BE2C (cell line): ENCODE results near the gene GAL3ST3.
A peak's percentile ranks its signal among the peaks of the same experiment; 100 is the strongest.
"Not testable (repeated sequence)": the region's sequence is repeated elsewhere in the genome, so short reads cannot be mapped to it uniquely, and the experiment has no call there.

Source experiments
- DNase-seq: peaks from one replicate; pipeline ENCODE4 v3.0.0-alpha.2; 2020
- H3K27me3 ChIP-seq: fragments of 250-450 bp; sonication (Bioruptor Pico); 2 replicates; pipeline ENCODE4 v1.5.1; 2020; ENCODE audit warnings: mild to moderate bottlenecking
- H3K36me3 ChIP-seq: fragments of 250-450 bp; sonication (Bioruptor Pico); 2 replicates; pipeline ENCODE4 v1.5.1; 2020; ENCODE audit warnings: mild to moderate bottlenecking
- H3K4me1 ChIP-seq: fragments of 250-450 bp; sonication (Bioruptor Pico); 2 replicates; pipeline ENCODE4 v1.5.1; 2020
- H3K4me3 ChIP-seq: 2 replicates; pipeline ENCODE4 v1.5.1; 2011; ENCODE audit warnings: low read depth, low read length
- H3K9me3 ChIP-seq: fragments of 250-450 bp; sonication (Bioruptor Pico); 2 replicates; pipeline ENCODE4 v1.5.1; 2020
- CTCF ChIP-seq: IDR thresholded peaks from 2 replicates; pipeline ENCODE4 v1.5.1; 2012; ENCODE audit warnings: mild to moderate bottlenecking, low read depth, low read length

GAL3ST3 gene

GRCh38 chr11:66032957-66033735 is 15.8 kb downstream of the GAL3ST3 start:
- H3K27me3 ChIP-seq = peaks cover 4% of the 10 kb centered on the region; the same call in 1 of the 2 replicates
- no peaks in the 10 kb centered on the region for H3K36me3 ChIP-seq
- H3K4me3 ChIP-seq = no peak overlapping the region
- no peaks in the 10 kb centered on the region for H3K9me3 ChIP-seq
- no peak for DNase-seq
- TF ChIP-seq CTCF = no peak
- H3K4me1 ChIP-seq = no peaks in the 10 kb centered on the region

- Histone ChIP-seq H3K4me1 (no peaks in the 10 kb centered on the region), H3K9me3 (no peaks in the 10 kb centered on the region), H3K27me3 (peaks cover 11% of the 10 kb centered on the region; the same call in 1 of the 2 replicates), H3K4me3 (no peak within 1 kb of the TSS), H3K36me3 (no peaks in the 10 kb centered on the region)
- no peak for DNase-seq
- TF ChIP-seq CTCF = no peak
These were observed 22.9 kb downstream of the GAL3ST3 start, which contains the start of gene CATSPER1 for GRCh38 chr11:66026017-66026529. Gene CATSPER1 (minus strand): TSS chr11:66026479. CDS start chr11:66026379, 100 bp downstream.

GRCh38 chr11:66023186-66023440 is 25.8 kb downstream of the GAL3ST3 start:
- DNase-seq, H3K36me3 ChIP-seq, H3K4me3 ChIP-seq, H3K27me3 ChIP-seq, H3K9me3 ChIP-seq, H3K4me1 ChIP-seq: not testable (repeated sequence)

GRCh38 chr11:66022401-66023185 is 26.4 kb downstream of the GAL3ST3 start:
- DNase-seq = peak; percentile 85
- TF ChIP-seq CTCF = peak; percentile 84
- H3K4me3 ChIP-seq = peak overlapping the region; percentile 45

GRCh38 chr11:66020618-66021357 is 28.2 kb downstream of the GAL3ST3 start:
- peak; percentile 42 for DNase-seq
- H3K9me3 ChIP-seq = no peaks in the 10 kb centered on the region
- H3K36me3 ChIP-seq = no peaks in the 10 kb centered on the region
- H3K4me3 ChIP-seq = no peak overlapping the region
- 0 out of 2 replicates have a peak, but pooled peaks cover 3% of the 10 kb centered on the region for H3K27me3 ChIP-seq
- TF ChIP-seq CTCF = no peak
- H3K4me1 ChIP-seq = no peaks in the 10 kb centered on the region

More at GRCh38 chr11:66022401-66023185, 26.4 kb downstream of the GAL3ST3 start:
- 0 out of 2 replicates have a peak, but pooled peaks cover 3% of the 10 kb centered on the region for H3K27me3 ChIP-seq
- H3K36me3 ChIP-seq = no peaks in the 10 kb centered on the region
- H3K4me1 ChIP-seq = no peaks in the 10 kb centered on the region
- no peaks in the 10 kb centered on the region for H3K9me3 ChIP-seq

- DNase-seq = no peak
- Histone ChIP-seq H3K9me3 (no peaks in the 10 kb centered on the region), H3K4me3 (no peak overlapping the region), H3K27me3 (0 out of 2 replicates have a peak, but pooled peaks cover 3% of the 10 kb centered on the region), H3K4me1 (no peaks in the 10 kb centered on the region), H3K36me3 (no peaks in the 10 kb centered on the region)
- TF ChIP-seq CTCF = no peak
These were observed 28.7 kb downstream of the GAL3ST3 start for GRCh38 chr11:66020212-66020611.
